BLaER1 treated with 17β-estradiol and CSF1 and Interleukin-3, amounts not matched to agents 10 nM and 100 nM (cell line): ENCODE measurements around the gene FARSA.
"Not testable (repeated sequence)": the region's sequence is repeated elsewhere in the genome, so short reads cannot be mapped to it uniquely, and the experiment has no call there.

ENCODE experiments used
- H3K27ac ChIP-seq, 11 experiments: shearing (Covaris generic); formaldehyde crosslinking; 2 replicates each; pipeline ENCODE4 v1.8.1; 2022
- H3K27me3 ChIP-seq, 11 experiments: shearing (Covaris generic); formaldehyde crosslinking; 2 replicates each; pipeline ENCODE4 v1.8.1; 2022
- H3K36me3 ChIP-seq, 11 experiments: shearing (Covaris generic); formaldehyde crosslinking; 2 replicates each; pipeline ENCODE4 v1.8.1; 2022
- H3K4me1 ChIP-seq, 10 experiments: shearing (Covaris generic); formaldehyde crosslinking; 2 replicates each; pipeline ENCODE4 v1.8.1; 2022
- H3K4me2 ChIP-seq, 11 experiments: shearing (Covaris generic); formaldehyde crosslinking; 2 replicates each; pipeline ENCODE4 v1.8.1; 2022
- H3K4me3 ChIP-seq, 10 experiments: shearing (Covaris generic); formaldehyde crosslinking; 2 replicates each; pipeline ENCODE4 v1.8.1; 2022
- H3K9ac ChIP-seq, 11 experiments: shearing (Covaris generic); formaldehyde crosslinking; 2 replicates each; pipeline ENCODE4 v1.8.1; 2022
- H3K9me3 ChIP-seq, 11 experiments: shearing (Covaris generic); formaldehyde crosslinking; replicated peaks in 1 of 11; 2 replicates each; pipeline ENCODE4 v1.8.1; 2022
- H4K20me1 ChIP-seq, 11 experiments: shearing (Covaris generic); formaldehyde crosslinking; 2 replicates each; pipeline ENCODE4 v1.8.1; 2022
- Cebpa-rat ChIP-seq, 11 experiments: shearing (Covaris generic); IDR thresholded peaks; 2 replicates each; pipeline ENCODE4 v1.8.1; 2022

FARSA gene

DNA sequence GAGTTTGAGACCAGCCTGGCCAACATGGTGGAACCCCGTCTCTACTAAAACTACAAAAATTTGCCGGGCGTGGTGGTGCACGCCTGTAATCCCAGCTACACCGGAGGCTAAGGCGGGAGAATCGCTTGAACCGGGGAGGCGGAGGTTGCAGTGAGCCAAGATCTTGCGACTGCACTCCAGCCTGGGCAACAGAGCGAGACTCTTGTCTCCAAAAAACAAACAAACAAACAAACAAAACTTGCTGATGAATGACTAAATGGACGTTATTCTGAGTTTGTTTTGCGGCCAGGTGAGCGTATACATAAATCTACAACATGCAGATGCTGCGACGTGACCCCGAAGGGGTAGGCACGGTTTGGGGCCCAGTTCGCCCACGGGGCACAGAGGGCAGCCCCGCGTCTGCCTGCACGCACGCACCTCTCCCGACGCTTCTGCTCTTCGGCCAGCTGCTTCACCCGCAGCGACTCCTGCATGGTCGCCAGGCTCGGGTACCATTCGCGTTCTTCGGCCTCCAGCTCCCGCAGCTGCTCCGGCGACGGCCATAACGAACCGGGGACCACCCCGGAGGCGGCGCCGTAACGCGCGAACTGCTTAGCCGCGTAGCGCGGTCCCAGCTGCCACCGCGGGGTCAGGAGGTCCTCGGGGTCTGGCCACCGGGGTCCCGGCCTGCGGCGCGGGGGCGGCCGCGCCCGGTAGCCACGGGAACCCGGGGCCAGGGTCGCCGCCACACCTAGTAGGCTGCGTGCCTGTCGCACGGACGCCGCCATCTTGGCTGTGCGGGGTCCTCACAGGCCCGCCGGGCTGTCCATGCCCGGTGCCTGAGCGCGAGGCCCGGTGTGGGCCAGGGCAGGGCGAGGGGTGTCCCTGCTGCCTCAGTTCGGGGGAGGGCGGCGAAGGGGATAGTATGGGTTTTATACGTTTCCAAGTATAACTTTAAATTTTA, 23.2 kb upstream of the FARSA start, which contains the start of gene GADD45GIP1:
Gene GADD45GIP1, minus strand, starts transcription at position 778 of the 943 bp plus-strand sequence. Its CDS starts 11 bp downstream, at position 767.
- no peak for TF ChIP-seq Cebpa-rat (IDR thresholded peaks at IDR 0.05)
- peak within 1 kb of the TSS; percentile 82 to 98 (median 95) for H3K4me2 ChIP-seq
- peaks cover 49 to 57% (median 54%) of the 10 kb centered on the region in 10 experiments for H3K4me1 ChIP-seq
- peak within 1 kb of the TSS; percentile 85 to 98 (median 93) for H3K9ac ChIP-seq
- H3K27ac ChIP-seq = peak within 1 kb of the TSS; percentile 83 to 98 (median 92)
- no peaks in the 10 kb centered on the region for H3K9me3 ChIP-seq
- H3K36me3 ChIP-seq = peaks cover 29 to 41% (median 36%) of the 10 kb centered on the region in 11 experiments
- H3K27me3 ChIP-seq = no peaks in the 10 kb centered on the region
- H4K20me1 ChIP-seq = peaks cover 9 to 49% (median 41%) of the 10 kb centered on the region in 11 experiments; a peak in 19 of 22 replicates
- peak within 1 kb of the TSS; percentile 76 to 97 (median 86) for H3K4me3 ChIP-seq

DNA sequence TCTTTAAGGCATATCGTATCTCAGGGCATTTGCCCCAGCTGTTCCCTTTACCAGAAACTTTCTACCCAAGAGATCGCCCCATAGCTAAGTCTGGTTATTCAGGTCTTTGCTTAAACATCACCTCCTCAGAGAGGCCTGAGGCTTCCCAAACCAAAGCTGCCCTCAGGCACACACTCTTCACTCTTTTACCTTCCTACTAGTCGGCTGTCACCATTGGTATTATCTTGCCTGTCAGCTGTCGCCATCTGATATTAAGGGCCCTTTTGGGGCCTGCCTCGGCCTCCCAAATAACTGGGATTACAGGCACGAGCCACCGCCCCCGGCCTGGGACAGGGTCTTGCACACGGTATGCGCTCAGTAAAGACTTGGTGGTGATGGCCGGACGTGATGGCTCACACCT, 22.5 kb upstream of the FARSA start:
- no peaks in the 10 kb centered on the region for H3K27me3 ChIP-seq
- peak overlapping the region; percentile 85 to 98 (median 93) for H3K9ac ChIP-seq
- no peaks in the 10 kb centered on the region for H3K9me3 ChIP-seq
- peaks cover 49 to 63% (median 60%) of the 10 kb centered on the region in 10 experiments for H3K4me1 ChIP-seq
- H3K27ac ChIP-seq = peak overlapping the region in 10 of 11 experiments; percentile 83 to 98 (median 92); a peak in 18 of 22 replicates
- TF ChIP-seq Cebpa-rat (IDR thresholded peaks at IDR 0.05) = no peak
- H3K36me3 ChIP-seq = peaks cover 36 to 49% (median 44%) of the 10 kb centered on the region in 11 experiments
- H3K4me3 ChIP-seq = peak overlapping the region; percentile 76 to 97 (median 86)
- peaks cover 9 to 56% (median 48%) of the 10 kb centered on the region in 11 experiments; a peak in 19 of 22 replicates for H4K20me1 ChIP-seq
- peak overlapping the region; percentile 82 to 98 (median 95) for H3K4me2 ChIP-seq

DNA sequence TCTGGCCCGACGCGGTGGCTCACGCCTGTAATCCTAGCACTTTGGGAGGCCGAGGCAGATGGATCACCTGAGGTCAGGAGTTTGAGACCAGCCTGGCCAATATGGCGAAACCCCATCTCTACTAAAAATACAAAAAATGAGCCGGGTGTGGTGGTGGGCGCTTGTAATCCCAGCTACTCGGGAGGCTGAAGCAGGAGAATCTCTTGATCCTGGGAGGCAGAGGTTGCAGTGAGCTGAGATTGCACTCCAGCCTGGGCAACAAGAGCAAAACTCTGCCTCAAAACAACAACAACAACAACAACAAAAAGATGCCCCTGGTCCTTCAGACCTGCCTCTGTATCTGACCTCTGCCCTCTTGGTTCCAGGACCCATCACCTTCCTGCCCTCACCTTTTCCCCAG, 22.1 kb upstream of the FARSA start:
- H3K27ac ChIP-seq = peak overlapping the region in 9 of 11 experiments; percentile 83 to 98 (median 92); a peak in 14 of 22 replicates
- H3K4me2 ChIP-seq = peak overlapping the region; percentile 82 to 98 (median 95)
- H4K20me1 ChIP-seq = peaks cover 9 to 61% (median 51%) of the 10 kb centered on the region in 11 experiments; a peak in 19 of 22 replicates

DNA sequence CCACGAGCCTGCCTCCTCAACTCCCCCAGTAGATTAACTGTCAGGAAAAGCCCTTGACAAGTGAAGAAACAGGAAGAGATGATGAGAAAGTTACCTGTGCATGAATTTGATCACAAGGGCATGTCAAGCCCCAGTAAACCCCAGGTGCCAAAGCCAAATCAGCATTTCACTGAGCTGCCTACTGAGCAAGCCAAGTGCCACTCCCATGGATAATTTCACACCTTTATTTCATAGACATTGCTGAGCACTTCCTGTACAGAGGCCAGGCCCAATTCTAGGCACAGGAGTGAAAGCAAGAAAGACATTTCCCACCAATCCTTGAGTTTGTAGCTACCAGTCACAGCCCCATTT, 21.1 kb upstream of the FARSA start:
- Histone ChIP-seq H3K36me3 (peaks cover 50 to 63% (median 58%) of the 10 kb centered on the region in 11 experiments), H3K4me2 (peak overlapping the region; percentile 82 to 98 (median 95); a peak in 21 of 22 replicates), H3K9ac (peak overlapping the region in 9 of 11 experiments; percentile 3 to 98 (median 95); a peak in 15 of 22 replicates)

More for the DNA sequence above, 22.1 kb upstream of the FARSA start:
- not testable (repeated sequence) for H3K9me3 ChIP-seq, H3K27me3 ChIP-seq
- peak overlapping the region; percentile 85 to 98 (median 93) for H3K9ac ChIP-seq
- H3K4me3 ChIP-seq = peak overlapping the region; percentile 76 to 97 (median 86); a peak in 19 of 20 replicates
- peaks cover 41 to 53% (median 48%) of the 10 kb centered on the region in 11 experiments for H3K36me3 ChIP-seq
- peaks cover 51 to 67% (median 64%) of the 10 kb centered on the region in 10 experiments for H3K4me1 ChIP-seq

DNA sequence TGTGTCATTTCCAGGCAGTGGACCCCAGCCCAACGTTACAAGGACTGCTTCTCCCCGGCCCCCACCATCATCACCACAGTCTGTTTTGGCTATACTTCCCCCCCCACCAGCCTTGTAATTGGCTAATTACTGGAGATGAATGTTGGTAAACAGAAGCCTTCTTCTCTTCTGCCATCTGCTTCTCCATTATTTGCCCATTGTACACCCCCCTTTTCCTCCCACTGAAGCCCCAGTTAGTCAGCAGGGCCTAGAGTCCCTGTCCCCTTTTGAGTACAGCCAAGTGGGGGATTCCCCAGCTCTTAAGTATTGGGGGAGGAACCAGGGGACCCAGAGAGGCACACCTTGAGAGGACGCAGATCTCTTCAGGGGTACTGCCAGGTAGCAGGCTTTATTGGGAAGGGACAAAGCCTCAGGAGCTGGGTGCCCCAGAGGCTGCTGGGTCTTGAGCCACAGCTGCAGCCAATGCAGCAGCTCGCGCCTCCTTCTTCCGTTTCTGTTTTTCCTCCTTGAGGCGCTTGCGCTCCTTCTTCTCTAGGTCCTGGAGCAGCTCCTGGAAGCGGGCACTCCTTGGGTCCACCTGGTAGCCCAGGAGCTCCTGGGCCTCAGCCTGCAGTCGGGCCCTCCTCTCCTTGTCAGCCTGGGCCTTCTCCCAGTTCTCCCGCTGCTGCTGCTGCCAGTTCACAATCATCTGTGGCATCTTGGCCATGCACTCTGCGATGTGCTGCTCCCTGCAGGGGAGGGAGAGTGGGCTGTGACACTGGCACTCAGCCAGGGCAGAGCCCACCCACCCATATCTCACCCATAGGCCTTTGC, 20.5 kb upstream of the FARSA start:
- peak overlapping the region in 9 of 11 experiments; percentile 9 to 66 (median 50); a peak in 12 of 22 replicates for H3K27ac ChIP-seq
- H3K27me3 ChIP-seq = no peaks in the 10 kb centered on the region
- peak overlapping the region; percentile 2 to 98 (median 89); a peak in 15 of 22 replicates for H3K9ac ChIP-seq
- H3K9me3 ChIP-seq = no peaks in the 10 kb centered on the region
- no peak for TF ChIP-seq Cebpa-rat (IDR thresholded peaks at IDR 0.05)
- peaks cover 65 to 83% (median 79%) of the 10 kb centered on the region in 10 experiments for H3K4me1 ChIP-seq
- peaks cover 9 to 76% (median 64%) of the 10 kb centered on the region in 11 experiments; a peak in 20 of 22 replicates for H4K20me1 ChIP-seq
- H3K4me3 ChIP-seq = 0 out of 20 replicates have a peak overlapping the region, but pooled peaks of 1 of the 10 experiments have one; percentile 7
- peak overlapping the region; percentile 82 to 98 (median 95); a peak in 21 of 22 replicates for H3K4me2 ChIP-seq
- peaks cover 56 to 68% (median 64%) of the 10 kb centered on the region in 11 experiments for H3K36me3 ChIP-seq

More for the DNA sequence above, 21.1 kb upstream of the FARSA start:
- no peaks in the 10 kb centered on the region for H3K27me3 ChIP-seq
- peaks cover 9 to 71% (median 60%) of the 10 kb centered on the region in 11 experiments; a peak in 19 of 22 replicates for H4K20me1 ChIP-seq
- H3K27ac ChIP-seq = peak overlapping the region in 6 of 11 experiments; percentile 9 to 66 (median 38); a peak in 3 of 22 replicates
- H3K9me3 ChIP-seq = no peaks in the 10 kb centered on the region
- no peak for TF ChIP-seq Cebpa-rat (IDR thresholded peaks at IDR 0.05)
- peaks cover 61 to 77% (median 73%) of the 10 kb centered on the region in 10 experiments for H3K4me1 ChIP-seq
- H3K4me3 ChIP-seq = no peak overlapping the region

DNA sequence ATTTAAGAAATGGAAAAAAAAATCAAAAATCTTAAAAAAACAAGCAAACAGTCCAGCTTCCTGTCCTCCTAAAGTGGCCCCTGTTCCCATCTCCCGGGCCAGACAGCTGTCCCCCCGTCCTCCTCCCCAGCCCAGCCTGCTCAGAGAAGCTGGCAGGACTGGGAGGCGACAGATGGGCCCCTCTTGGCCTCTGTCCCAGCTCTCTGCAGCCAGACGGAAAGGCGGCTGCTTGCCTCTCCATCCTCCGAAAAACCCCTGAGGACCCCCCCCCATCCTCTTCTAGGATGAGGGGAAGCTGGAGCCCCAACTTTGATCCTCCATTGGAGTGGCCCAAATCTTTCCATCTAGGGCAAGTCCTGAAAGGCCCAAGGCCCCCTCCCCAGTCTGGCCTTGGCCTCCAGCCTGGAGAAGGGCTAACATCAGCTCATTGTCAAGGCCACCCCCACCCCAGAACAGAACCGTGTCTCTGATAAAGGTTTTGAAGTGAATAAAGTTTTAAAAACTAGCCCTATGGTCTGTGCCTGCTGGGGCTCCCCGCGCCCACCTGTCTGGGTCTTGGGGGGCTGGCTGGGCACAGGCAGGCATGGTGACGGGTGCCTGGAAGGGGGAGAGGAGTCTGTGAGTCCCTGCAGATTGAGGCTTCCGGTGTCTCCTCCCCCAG, 19.8 kb upstream of the FARSA start:
- Histone ChIP-seq H3K4me2 (peak overlapping the region in 10 of 11 experiments; percentile 18 to 98 (median 94); a peak in 16 of 22 replicates), H3K4me3 (peak overlapping the region in 2 of 10 experiments; percentile 4 to 35; a peak in 2 of 20 replicates), H3K36me3 (peaks cover 64 to 76% (median 71%) of the 10 kb centered on the region in 11 experiments), H3K4me1 (peaks cover 65 to 90% (median 87%) of the 10 kb centered on the region in 10 experiments), H4K20me1 (peaks cover 14 to 84% (median 71%) of the 10 kb centered on the region in 11 experiments; a peak in 20 of 22 replicates), H3K27me3 (no peaks in the 10 kb centered on the region), H3K27ac (peak overlapping the region in 8 of 11 experiments; percentile 29 to 66 (median 50); a peak in 16 of 22 replicates), H3K9ac (peak overlapping the region in 10 of 11 experiments; percentile 4 to 98 (median 55); a peak in 15 of 22 replicates), H3K9me3 (no peaks in the 10 kb centered on the region)
- TF ChIP-seq Cebpa-rat (IDR thresholded peaks at IDR 0.05) = no peak

DNA sequence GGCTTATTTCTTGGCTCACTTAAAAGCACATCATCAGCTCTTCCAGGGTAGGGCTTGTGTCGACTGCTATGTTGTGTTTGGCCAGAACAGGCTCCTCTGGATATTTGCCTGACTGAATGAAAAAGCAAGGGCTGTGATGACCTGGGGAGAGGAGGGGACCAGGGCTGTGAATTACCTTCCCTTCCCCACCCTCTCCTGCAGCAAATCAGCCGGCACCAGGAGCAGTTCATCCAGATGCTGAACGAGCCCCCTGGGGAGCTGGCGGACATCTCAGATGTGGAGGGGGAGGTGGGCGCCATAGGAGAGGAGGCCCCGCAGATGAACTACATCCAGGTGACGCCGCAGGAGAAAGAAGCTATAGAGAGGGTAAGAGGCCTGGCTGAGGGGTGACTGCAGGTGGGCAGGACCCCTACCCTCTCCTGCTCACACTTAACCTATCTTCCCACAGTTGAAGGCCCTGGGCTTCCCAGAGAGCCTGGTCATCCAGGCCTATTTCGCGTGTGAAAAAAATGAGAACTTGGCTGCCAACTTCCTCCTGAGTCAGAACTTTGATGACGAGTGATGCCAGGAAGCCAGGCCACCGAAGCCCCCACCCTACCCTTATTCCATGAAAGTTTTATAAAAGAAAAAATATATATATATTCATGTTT, 19.1 kb upstream of the FARSA start:
- Histone ChIP-seq H3K36me3 (peaks cover 70 to 82% (median 77%) of the 10 kb centered on the region in 11 experiments), H4K20me1 (peaks cover 16 to 90% (median 71%) of the 10 kb centered on the region in 11 experiments; a peak in 20 of 22 replicates), H3K4me2 (peak overlapping the region in 10 of 11 experiments; percentile 26 to 98 (median 94); a peak in 18 of 22 replicates), H3K27me3 (no peaks in the 10 kb centered on the region), H3K9me3 (no peaks in the 10 kb centered on the region), H3K9ac (peak overlapping the region; percentile 4 to 98 (median 49); a peak in 15 of 22 replicates), H3K27ac (peak overlapping the region in 9 of 11 experiments; percentile 29 to 66 (median 50); a peak in 15 of 22 replicates), H3K4me1 (peaks cover 62 to 92% (median 88%) of the 10 kb centered on the region in 10 experiments), H3K4me3 (peak overlapping the region in 2 of 10 experiments; percentile 4 to 35; a peak in 2 of 20 replicates)
- no peak for TF ChIP-seq Cebpa-rat (IDR thresholded peaks at IDR 0.05)

DNA sequence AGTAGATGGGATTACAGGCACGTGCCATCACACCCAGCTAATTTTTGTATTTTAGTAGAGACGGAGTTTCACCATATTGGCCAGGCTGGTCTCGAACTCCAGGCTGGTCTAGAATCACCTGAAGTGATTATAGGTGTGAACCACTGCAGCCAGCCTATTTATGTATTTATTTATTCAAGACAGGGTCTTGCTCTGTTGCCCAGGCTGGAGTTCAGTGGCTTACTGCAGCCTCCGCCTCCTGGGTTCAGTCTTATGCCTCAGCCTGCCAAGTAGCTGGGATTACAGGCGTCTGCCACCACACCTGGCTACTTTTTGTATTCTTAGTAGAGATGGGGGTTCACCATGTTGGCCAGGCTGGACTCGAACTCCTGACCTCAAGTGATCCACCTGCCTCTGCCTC, 18.5 kb upstream of the FARSA start:
- Histone ChIP-seq H3K4me1 (peaks cover 65 to 96% (median 92%) of the 10 kb centered on the region in 10 experiments), H3K36me3 (peaks cover 76 to 88% (median 83%) of the 10 kb centered on the region in 11 experiments), H3K9ac (peak overlapping the region in 7 of 11 experiments; percentile 44 to 93 (median 59); a peak in 9 of 22 replicates), H3K4me3 (peak overlapping the region in 1 of 10 experiments; percentile 4; a peak in 1 of 20 replicates), H3K4me2 (peak overlapping the region in 9 of 11 experiments; percentile 82 to 98 (median 95); a peak in 13 of 22 replicates), H3K27ac (peak overlapping the region in 7 of 11 experiments; percentile 29 to 66 (median 50); a peak in 9 of 22 replicates), H4K20me1 (peaks cover 16 to 96% (median 74%) of the 10 kb centered on the region in 11 experiments; a peak in 20 of 22 replicates)
- not testable (repeated sequence) for H3K27me3 ChIP-seq, H3K9me3 ChIP-seq
